IMR-90 (cell line): ENCODE data around the gene ERCC1. TPM values are rescaled to one million over a fixed set of nuclear protein-coding genes. Genes with fewer than 3 reads are reported as not detected.

ENCODE experiments used
- ATAC-seq: fragments of 200-7000 bp; cut with Tn5 transposase; 2 replicates; pipeline ENCODE4 v1.9.1; 2020; ENCODE audit warnings: low read depth, mild to moderate bottlenecking, moderate library complexity
- BruUV-seq: library from RNA; stranded (reverse); fragments of 400-500 nt; replicated peaks from 2 replicates; lab custom pipeline; 2021; lab: Mats Ljungman, UMichigan
- CTCF ChIA-PET: fragments of 300-600 bp; formaldehyde crosslinking; extraction: SDS; loops from one replicate; lab custom pipeline; 2021; ENCODE audit warnings: antibody characterized with exemption; lab: Yijun Ruan, JAX
- POLR2A ChIA-PET: fragments of 300-600 bp; sonication (Branson Sonifier 250); formaldehyde crosslinking; loops from one replicate; lab custom pipeline; 2022; ENCODE audit warnings: antibody characterized with exemption; ENCODE audit not compliant: unreplicated experiment; lab: Charles Lee
- DNase-seq: peaks from one replicate; pipeline ENCODE4 v3.0.0; 2013
- H2AFZ ChIP-seq: replicated peaks from 2 replicates; pipeline ENCODE3; 2013; ENCODE audit warnings: low read length, mild to moderate bottlenecking; ENCODE audit not compliant: poor library complexity
- H2AK5ac ChIP-seq: 2 replicates; pipeline ENCODE4 v1.6.1; 2013; ENCODE audit warnings: low read depth, low read length, inconsistent platforms
- H2AK9ac ChIP-seq: replicated peaks from 2 replicates; pipeline ENCODE3; 2013; ENCODE audit warnings: mild to moderate bottlenecking, low read depth, low read length, moderate library complexity; ENCODE audit not compliant: poor library complexity
- H2BK120ac ChIP-seq: 2 replicates; pipeline ENCODE4 v1.6.1; 2013; ENCODE audit warnings: low read depth, low read length, inconsistent platforms
- H2BK15ac ChIP-seq: 3 replicates; pipeline ENCODE4 v1.6.1; 2013; ENCODE audit warnings: low read depth, low read length, inconsistent platforms
- H2BK20ac ChIP-seq: 2 replicates; pipeline ENCODE4 v1.6.1; 2013; ENCODE audit warnings: low read depth, mild to moderate bottlenecking, inconsistent platforms, low read length, moderate library complexity
- H2BK5ac ChIP-seq: 2 replicates; pipeline ENCODE4 v1.6.1; 2013; ENCODE audit warnings: mild to moderate bottlenecking, low read depth, low read length, inconsistent platforms; ENCODE audit not compliant: poor library complexity, severe bottlenecking
- H3K14ac ChIP-seq: replicated peaks from 2 replicates; pipeline ENCODE4 v1.6.1; 2013; ENCODE audit warnings: low read depth, low read length, inconsistent platforms
- H3K18ac ChIP-seq: 2 replicates; pipeline ENCODE4 v1.6.1; 2013; ENCODE audit warnings: low read depth, low read length, control low read depth
- H3K23ac ChIP-seq: 2 replicates; pipeline ENCODE4 v1.6.1; 2013; ENCODE audit warnings: low read depth, low read length, inconsistent platforms
- H3K27ac ChIP-seq: 2 replicates; pipeline ENCODE4 v1.5.1; 2013; ENCODE audit warnings: mild to moderate bottlenecking, control low read depth, low read length; ENCODE audit not compliant: insufficient read depth
- H3K27me3 ChIP-seq: 2 replicates; pipeline ENCODE4 v1.6.1; 2013; ENCODE audit warnings: low read length; ENCODE audit not compliant: control insufficient read depth, insufficient read depth
- H3K36me3 ChIP-seq: 2 replicates; pipeline ENCODE4 v1.6.1; 2013; ENCODE audit warnings: low read length, mixed read lengths; ENCODE audit not compliant: control insufficient read depth, insufficient read depth
- H3K4ac ChIP-seq: 2 replicates; pipeline ENCODE4 v1.6.1; 2013; ENCODE audit warnings: low read depth, low read length, inconsistent platforms
- H3K4me1 ChIP-seq: 2 replicates; pipeline ENCODE4 v1.6.1; 2013; ENCODE audit warnings: low read length, mixed read lengths; ENCODE audit not compliant: control insufficient read depth, insufficient read depth
- H3K4me2 ChIP-seq: 2 replicates; pipeline ENCODE4 v1.6.1; 2013; ENCODE audit warnings: low read depth, mild to moderate bottlenecking, control low read depth, low read length, moderate library complexity
- H3K4me3 ChIP-seq: 2 replicates; pipeline ENCODE4 v1.5.1; 2013; ENCODE audit warnings: low read depth, mild to moderate bottlenecking, control low read depth, low read length, moderate library complexity; ENCODE audit not compliant: insufficient read depth
- H3K56ac ChIP-seq: 2 replicates; pipeline ENCODE4 v1.6.1; 2013; ENCODE audit warnings: low read length, inconsistent platforms; ENCODE audit not compliant: insufficient read depth; ENCODE audit errors: extremely low read depth
- H3K79me1 ChIP-seq, 2 experiments: 2 replicates each; pipeline ENCODE4 v1.6.1; 2013; ENCODE audit warnings: low read length in 2 of 2, inconsistent platforms in 1 of 2, low read depth in 1 of 2
- H3K9ac ChIP-seq: 2 replicates; pipeline ENCODE4 v1.6.1; 2013; ENCODE audit warnings: low read depth, low read length, control low read depth
- H3K9me1 ChIP-seq: 2 replicates; pipeline ENCODE4 v1.6.1; 2013; ENCODE audit warnings: low read length, inconsistent platforms; ENCODE audit not compliant: insufficient read depth
- H3K9me3 ChIP-seq: 2 replicates; pipeline ENCODE4 v1.6.1; 2013; ENCODE audit warnings: low read length; ENCODE audit not compliant: control insufficient read depth, insufficient read depth
- H4K20me1 ChIP-seq: 2 replicates; pipeline ENCODE4 v1.6.1; 2013; ENCODE audit warnings: low read length, inconsistent platforms; ENCODE audit not compliant: insufficient read depth
- H4K5ac ChIP-seq: 2 replicates; pipeline ENCODE4 v1.6.1; 2013; ENCODE audit warnings: mild to moderate bottlenecking, low read depth, low read length, control low read depth
- H4K8ac ChIP-seq, 2 experiments: 2 replicates each; pipeline ENCODE4 v1.6.1; 2013; ENCODE audit warnings: low read depth in 2 of 2, low read length in 2 of 2, control low read depth in 1 of 2, inconsistent platforms in 1 of 2
- H4K91ac ChIP-seq: 2 replicates; pipeline ENCODE4 v1.6.1; 2013; ENCODE audit warnings: low read depth, low read length, inconsistent platforms; ENCODE audit not compliant: insufficient read depth
- BHLHE40 ChIP-seq: fragments of 150-350 bp; IDR thresholded peaks from 2 replicates; pipeline ENCODE4 v1.6.1; 2016; ENCODE audit warnings: mild to moderate bottlenecking, low read depth, low read length
- CEBPB ChIP-seq: IDR thresholded peaks from 2 replicates; pipeline ENCODE4 v1.6.1; 2012; ENCODE audit warnings: low read depth, low read length, improper control_type of control experiment
- CHD1 ChIP-seq: IDR thresholded peaks from 2 replicates; pipeline ENCODE4 v1.6.1; 2012; ENCODE audit warnings: low read depth, low read length, improper control_type of control experiment
- FOS ChIP-seq: fragments of 150-350 bp; IDR thresholded peaks from 2 replicates; pipeline ENCODE4 v1.6.1; 2016; ENCODE audit warnings: low read depth, low read length
- MAFK ChIP-seq: IDR thresholded peaks from 2 replicates; pipeline ENCODE4 v1.6.1; 2012; ENCODE audit warnings: low read depth, low read length, improper control_type of control experiment
- MAZ ChIP-seq: IDR thresholded peaks from 2 replicates; pipeline ENCODE4 v1.6.1; 2012; ENCODE audit warnings: low read depth, mild to moderate bottlenecking, low read length, improper control_type of control experiment, moderate library complexity, borderline replicate concordance
- MXI1 ChIP-seq: IDR thresholded peaks from 2 replicates; pipeline ENCODE4 v1.6.1; 2012; ENCODE audit warnings: low read depth, mild to moderate bottlenecking, low read length, moderate library complexity, borderline replicate concordance
- NFE2L2 ChIP-seq: fragments of 150-350 bp; IDR thresholded peaks from 2 replicates; pipeline ENCODE4 v1.6.1; 2016; ENCODE audit warnings: low read depth, mild to moderate bottlenecking, low read length
- POLR2A ChIP-seq: IDR thresholded peaks from 2 replicates; pipeline ENCODE4 v1.6.1; 2012; ENCODE audit warnings: mild to moderate bottlenecking, low read depth, low read length
- RAD21 ChIP-seq: IDR thresholded peaks from 2 replicates; pipeline ENCODE4 v1.6.1; 2012; ENCODE audit warnings: low read length, improper control_type of control experiment
- RCOR1 ChIP-seq: IDR thresholded peaks from 2 replicates; pipeline ENCODE4 v1.6.1; 2012; ENCODE audit warnings: mild to moderate bottlenecking, low read length, improper control_type of control experiment; ENCODE audit not compliant: insufficient replicate concordance
- RFX5 ChIP-seq: IDR thresholded peaks from 2 replicates; pipeline ENCODE4 v1.8.0; 2012; ENCODE audit warnings: low read depth, mild to moderate bottlenecking, low read length, moderate library complexity
- SMC3 ChIP-seq: fragments of 150-350 bp; IDR thresholded peaks from 2 replicates; pipeline ENCODE4 v1.6.1; 2016; ENCODE audit warnings: low read depth, mild to moderate bottlenecking, antibody characterized with exemption, low read length, moderate library complexity
- USF2 ChIP-seq: fragments of 150-350 bp; IDR thresholded peaks from 2 replicates; pipeline ENCODE4 v1.6.1; 2017; ENCODE audit warnings: mild to moderate bottlenecking, antibody characterized with exemption, low read length, low read depth
- WGBS, 2 experiments: methylation state at CpG; one replicate each; pipeline versions ENCODE4 v1.1.5 to v1.1.7; 2013; ENCODE audit warnings: missing lambda C conversion rate in 2 of 2; ENCODE audit not compliant: insufficient read length in 1 of 2; ENCODE audit errors: extremely low coverage in 2 of 2; 5-methylcytosine and 5-hydroxymethylcytosine counted together
- dilution Hi-C: fragments of 300-500 bp; cut with HindIII; formaldehyde crosslinking; loops from one replicate; pipeline ENCODE4 v1.14.3; 2018; ENCODE audit warnings: low sequenced_read_pairs; ENCODE audit not compliant: unreplicated experiment
- in situ Hi-C: fragments of 300-500 bp; cut with MboI; formaldehyde crosslinking; loops from 3 replicates; pipeline ENCODE4 v1.14.3; 2019; ENCODE audit warnings: low sequenced_read_pairs, inconsistent platforms, mixed read lengths
- intact Hi-C: fragments of 100-400 bp; cut with micrococcal nuclease; formaldehyde crosslinking; loops from 2 replicates; pipeline ENCODE4 v1.10.0; 2022
- polyA plus RNA-seq, 3 experiments: library from polyadenylated mRNA; depleted of rRNA; stranded (reverse); fragments of >200 nt; gene quantifications; 2 replicates each; pipeline ENCODE4 v1.2.3, GENCODE V29; 2012; ENCODE audit warnings: low replicate concordance in 1 of 3
- total RNA-seq: library from RNA; depleted of rRNA; stranded (reverse); fragments of >200 nt; gene quantifications from 2 replicates; pipeline ENCODE4 v1.2.3, GENCODE V29; 2012
- TF ChIP-seq, protein P1 (sequence below): conservative IDR thresholded peaks from 2 replicates; pipeline ENCODE4 v1.5.1; 2012; ENCODE audit warnings: mild to moderate bottlenecking, low read depth, low read length, improper control_type of control experiment
- TF ChIP-seq, protein P2 (sequence below): fragments of 150-350 bp; IDR thresholded peaks from 2 replicates; pipeline ENCODE4 v1.6.1; 2016; ENCODE audit warnings: low read depth, mild to moderate bottlenecking, low read length, moderate library complexity, borderline replicate concordance

Gene ERCC1
- total and polyA plus RNA-seq, 2 of the 4 experiments (the other 2 are of a cell fraction) = 84.2 to 132 TPM

DNA sequence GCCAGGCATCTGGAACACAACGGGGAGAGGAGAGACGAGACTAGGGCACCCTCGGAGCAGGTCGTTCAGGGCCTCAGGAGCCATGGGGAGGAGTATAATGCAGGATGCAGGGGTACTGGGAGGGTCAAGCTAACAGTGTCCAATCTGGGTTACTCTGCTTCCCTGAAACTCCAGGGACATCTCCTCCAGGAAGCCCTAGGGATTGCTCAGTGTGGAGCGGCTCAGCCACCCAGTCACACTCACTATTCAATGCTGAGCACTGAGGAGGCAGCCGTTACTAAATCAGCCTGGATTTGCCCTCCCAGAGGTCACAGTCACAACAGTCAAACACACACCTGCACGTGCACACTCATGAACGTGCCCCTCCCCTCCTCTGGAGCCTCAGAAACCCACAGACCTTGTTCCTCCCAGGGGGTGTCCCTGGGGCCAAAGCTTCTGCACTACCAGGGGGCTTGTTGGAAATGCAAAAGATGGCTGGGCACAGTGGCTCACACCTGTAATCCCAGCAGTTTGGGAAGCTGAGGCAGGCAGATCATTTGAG lies 37.2 kb upstream of the ERCC1 start:
- Histone ChIP-seq H4K91ac (no peak overlapping the region), H2BK120ac (no peak overlapping the region), H3K27ac (no peak overlapping the region), H2AK9ac (peak overlapping the region; percentile 19), H4K20me1 (peaks cover 7% of the 10 kb centered on the region), H2AK5ac (no peak overlapping the region), H3K14ac (no peak overlapping the region), H3K9ac (no peak overlapping the region), H3K23ac (no peak overlapping the region), H2BK15ac (no peak overlapping the region), H3K79me1 (peaks cover 0 to 4% of the 10 kb centered on the region in 2 experiments; a peak in 1 of 4 replicates), H3K9me3 (no peaks in the 10 kb centered on the region), H3K4me2 (no peak overlapping the region), H3K4me3 (no peak overlapping the region), H3K4ac (no peak overlapping the region), H4K5ac (no peak overlapping the region), H3K18ac (no peak overlapping the region), H3K9me1 (no peaks in the 10 kb centered on the region), H4K8ac (no peak overlapping the region), H3K56ac (no peak overlapping the region), H2BK5ac (no peak overlapping the region), H3K27me3 (no peaks in the 10 kb centered on the region), H2AFZ (no peak overlapping the region), H3K4me1 (peaks cover 5% of the 10 kb centered on the region), H3K36me3 (no peaks in the 10 kb centered on the region), H2BK20ac (no peak overlapping the region)
- intact Hi-C loops = no loop called here
- TF ChIP-seq, protein P1, sequence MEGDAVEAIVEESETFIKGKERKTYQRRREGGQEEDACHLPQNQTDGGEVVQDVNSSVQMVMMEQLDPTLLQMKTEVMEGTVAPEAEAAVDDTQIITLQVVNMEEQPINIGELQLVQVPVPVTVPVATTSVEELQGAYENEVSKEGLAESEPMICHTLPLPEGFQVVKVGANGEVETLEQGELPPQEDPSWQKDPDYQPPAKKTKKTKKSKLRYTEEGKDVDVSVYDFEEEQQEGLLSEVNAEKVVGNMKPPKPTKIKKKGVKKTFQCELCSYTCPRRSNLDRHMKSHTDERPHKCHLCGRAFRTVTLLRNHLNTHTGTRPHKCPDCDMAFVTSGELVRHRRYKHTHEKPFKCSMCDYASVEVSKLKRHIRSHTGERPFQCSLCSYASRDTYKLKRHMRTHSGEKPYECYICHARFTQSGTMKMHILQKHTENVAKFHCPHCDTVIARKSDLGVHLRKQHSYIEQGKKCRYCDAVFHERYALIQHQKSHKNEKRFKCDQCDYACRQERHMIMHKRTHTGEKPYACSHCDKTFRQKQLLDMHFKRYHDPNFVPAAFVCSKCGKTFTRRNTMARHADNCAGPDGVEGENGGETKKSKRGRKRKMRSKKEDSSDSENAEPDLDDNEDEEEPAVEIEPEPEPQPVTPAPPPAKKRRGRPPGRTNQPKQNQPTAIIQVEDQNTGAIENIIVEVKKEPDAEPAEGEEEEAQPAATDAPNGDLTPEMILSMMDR = no peak
- no peak for TF ChIP-seq BHLHE40
- TF ChIP-seq POLR2A = no peak
- TF ChIP-seq RAD21 = no peak
- no peak for TF ChIP-seq RCOR1
- TF ChIP-seq USF2 = no peak
- TF ChIP-seq NFE2L2 = no peak
- TF ChIP-seq CEBPB = no peak
- no peak for TF ChIP-seq MXI1
- no peak for TF ChIP-seq MAZ
- no peak for TF ChIP-seq MAFK
- no peak for TF ChIP-seq SMC3
- TF ChIP-seq, protein P2, sequence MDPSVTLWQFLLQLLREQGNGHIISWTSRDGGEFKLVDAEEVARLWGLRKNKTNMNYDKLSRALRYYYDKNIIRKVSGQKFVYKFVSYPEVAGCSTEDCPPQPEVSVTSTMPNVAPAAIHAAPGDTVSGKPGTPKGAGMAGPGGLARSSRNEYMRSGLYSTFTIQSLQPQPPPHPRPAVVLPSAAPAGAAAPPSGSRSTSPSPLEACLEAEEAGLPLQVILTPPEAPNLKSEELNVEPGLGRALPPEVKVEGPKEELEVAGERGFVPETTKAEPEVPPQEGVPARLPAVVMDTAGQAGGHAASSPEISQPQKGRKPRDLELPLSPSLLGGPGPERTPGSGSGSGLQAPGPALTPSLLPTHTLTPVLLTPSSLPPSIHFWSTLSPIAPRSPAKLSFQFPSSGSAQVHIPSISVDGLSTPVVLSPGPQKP = no peak
- no peak for TF ChIP-seq CHD1
- no peak for TF ChIP-seq RFX5
- no peak for TF ChIP-seq FOS
- ATAC-seq = no peak
- BruUV-seq = no TSS peak
- dilution Hi-C loops = no loop called here
- ChIA-PET CTCF (no interaction called here), POLR2A (no interaction called here)
- DNase-seq = no peak
- 61% methylated on average over 4 of the region's 8 CpGs; no CpG with 5 or more reads in 1 of the 2 experiments for WGBS, 2 experiments
- in situ Hi-C loops = no loop called here
